Neuronal stem cell (in vitro differentiated cells): Measurements from ENCODE around the gene MTRFR.

Source experiments
- DNase-seq: peaks from one replicate; pipeline ENCODE4 v3.0.0-alpha.2; 2013; ENCODE audit warnings: low spot score
- H2AFZ ChIP-seq: one replicate; pipeline ENCODE4 v1.6.1; 2013; ENCODE audit warnings: mild to moderate bottlenecking, low read length, inconsistent platforms
- H2AK5ac ChIP-seq: 2 replicates; pipeline ENCODE4 v1.6.1; 2013; ENCODE audit warnings: low read depth, mild to moderate bottlenecking, inconsistent platforms, low read length, moderate library complexity, mixed read lengths
- H2BK120ac ChIP-seq: 2 replicates; pipeline ENCODE4 v1.6.1; 2013; ENCODE audit warnings: low read depth, mild to moderate bottlenecking, inconsistent platforms, low read length, moderate library complexity, mixed read lengths
- H2BK12ac ChIP-seq: one replicate; pipeline ENCODE4 v1.6.1; 2013; ENCODE audit warnings: low read length, inconsistent platforms
- H2BK15ac ChIP-seq: 2 replicates; pipeline ENCODE4 v1.6.1; 2013; ENCODE audit warnings: mild to moderate bottlenecking, low read length, inconsistent platforms, mixed read lengths
- H2BK5ac ChIP-seq: one replicate; pipeline ENCODE4 v1.6.1; 2013; ENCODE audit warnings: inconsistent platforms, mild to moderate bottlenecking, low read length, moderate library complexity
- H3K14ac ChIP-seq: one replicate; pipeline ENCODE4 v1.6.1; 2013; ENCODE audit warnings: low read length, inconsistent platforms
- H3K18ac ChIP-seq: 2 replicates; pipeline ENCODE4 v1.6.1; 2013; ENCODE audit warnings: low read length, inconsistent platforms
- H3K23ac ChIP-seq: 2 replicates; pipeline ENCODE4 v1.6.1; 2013; ENCODE audit warnings: low read depth, mild to moderate bottlenecking, mixed read lengths, low read length, inconsistent platforms; ENCODE audit not compliant: poor library complexity
- H3K27ac ChIP-seq: replicated peaks from 3 replicates; pipeline ENCODE4 v1.5.1; 2013; ENCODE audit warnings: low read length, inconsistent platforms
- H3K27me3 ChIP-seq, 3 experiments: 2 replicates each; pipeline ENCODE4 v1.6.1; 2013; ENCODE audit warnings: low read length in 3 of 3, mild to moderate bottlenecking in 2 of 3, inconsistent platforms in 1 of 3, low read depth in 1 of 3, mixed read lengths in 1 of 3, moderate library complexity in 1 of 3; ENCODE audit not compliant: control insufficient read depth in 3 of 3, insufficient read depth in 3 of 3
- H3K36me3 ChIP-seq, 2 donors: replicated peaks in 1 of 2; 2 replicates each; pipeline ENCODE4 v1.6.1; 2013; ENCODE audit warnings: low read length in 2 of 2; ENCODE audit not compliant: control insufficient read depth in 2 of 2, insufficient read depth in 2 of 2
- H3K4ac ChIP-seq: 2 replicates; pipeline ENCODE4 v1.6.1; 2013; ENCODE audit warnings: inconsistent platforms, mild to moderate bottlenecking, low read length, moderate library complexity
- H3K4me1 ChIP-seq, 2 donors: 1 replicate in 1 of 2; 2 replicates in 1 of 2; pipeline ENCODE4 v1.6.1; 2013; ENCODE audit warnings: low read length in 2 of 2, low read depth in 1 of 2; ENCODE audit not compliant: control insufficient read depth in 2 of 2, insufficient read depth in 1 of 2
- H3K4me2 ChIP-seq: one replicate; pipeline ENCODE4 v1.6.1; 2013; ENCODE audit warnings: mild to moderate bottlenecking, low read length, inconsistent platforms; ENCODE audit not compliant: insufficient read depth, poor library complexity, severe bottlenecking
- H3K4me3 ChIP-seq, 2 donors: 2 replicates each; pipeline ENCODE4 v1.5.1; 2013; ENCODE audit warnings: low read length in 2 of 2, mild to moderate bottlenecking in 2 of 2, inconsistent platforms in 1 of 2, moderate library complexity in 1 of 2
- H3K79me1 ChIP-seq: one replicate; pipeline ENCODE4 v1.6.1; 2013; ENCODE audit warnings: low read depth, mild to moderate bottlenecking, inconsistent platforms, low read length, moderate library complexity
- H3K9ac ChIP-seq: one replicate; pipeline ENCODE4 v1.6.1; 2013; ENCODE audit warnings: mild to moderate bottlenecking, low read depth, low read length, inconsistent platforms; ENCODE audit not compliant: poor library complexity
- H3K9me3 ChIP-seq, 2 donors: replicated peaks in 1 of 2; 2 replicates each; pipeline versions ENCODE3 to v1.6.1; 2013; ENCODE audit warnings: low read length in 2 of 2, mild to moderate bottlenecking in 2 of 2, inconsistent platforms in 1 of 2, low read depth in 1 of 2, mixed read lengths in 1 of 2, moderate library complexity in 1 of 2; ENCODE audit not compliant: control insufficient read depth in 2 of 2, insufficient read depth in 1 of 2
- H4K8ac ChIP-seq: one replicate; pipeline ENCODE4 v1.6.1; 2013; ENCODE audit warnings: low read depth, mild to moderate bottlenecking, inconsistent platforms, low read length, moderate library complexity
- H4K91ac ChIP-seq: one replicate; pipeline ENCODE4 v1.6.1; 2013; ENCODE audit warnings: low read length, low read depth, mild to moderate bottlenecking, inconsistent platforms; ENCODE audit not compliant: poor library complexity
- WGBS, 2 donors: extraction: QIAGEN DNeasy Blood & Tissue Kit; methylation state at CpG; one replicate each; pipeline ENCODE4 v1.1.7; 2013; ENCODE audit warnings: missing lambda C conversion rate in 2 of 2, mixed read lengths in 1 of 2; ENCODE audit not compliant: insufficient read length in 2 of 2, insufficient replicate concordance in 1 of 2; ENCODE audit errors: extremely low coverage in 2 of 2; 5-methylcytosine and 5-hydroxymethylcytosine counted together

MTRFR gene

DNA sequence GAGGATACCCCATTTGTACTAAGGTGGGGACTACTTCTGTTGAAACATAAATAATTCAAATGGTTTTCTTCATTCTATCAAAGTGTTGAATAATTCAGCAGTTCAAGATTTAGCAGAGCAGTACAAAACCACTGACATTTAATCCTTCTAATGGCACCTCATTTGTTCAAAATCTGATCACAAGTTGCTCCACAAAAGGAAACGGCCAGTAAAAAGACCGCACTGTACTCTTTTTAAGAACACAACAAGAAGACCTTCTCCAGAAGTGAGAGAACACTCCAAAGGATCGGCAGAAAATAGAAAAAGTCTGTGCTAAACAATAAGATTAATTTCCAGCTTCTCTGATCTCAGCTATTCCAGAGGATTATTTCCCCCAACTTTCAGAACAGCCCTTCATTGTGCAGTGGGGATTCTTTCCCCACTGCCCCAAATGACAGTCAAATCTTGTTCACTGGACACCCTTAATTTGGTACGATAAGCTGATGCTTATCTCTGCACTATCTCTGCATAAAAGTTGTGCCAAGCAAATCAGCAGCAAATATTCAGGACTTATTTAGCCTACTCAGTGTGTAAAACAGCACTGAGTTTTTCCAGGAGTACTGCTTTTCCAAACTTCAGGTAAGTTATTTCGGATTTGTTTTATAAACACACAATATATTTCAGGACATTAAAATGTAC, 5.5 kb upstream of the MTRFR start:
- WGBS, 2 donors: no CpG with 5 or more reads among the region's 5 CpGs

DNA sequence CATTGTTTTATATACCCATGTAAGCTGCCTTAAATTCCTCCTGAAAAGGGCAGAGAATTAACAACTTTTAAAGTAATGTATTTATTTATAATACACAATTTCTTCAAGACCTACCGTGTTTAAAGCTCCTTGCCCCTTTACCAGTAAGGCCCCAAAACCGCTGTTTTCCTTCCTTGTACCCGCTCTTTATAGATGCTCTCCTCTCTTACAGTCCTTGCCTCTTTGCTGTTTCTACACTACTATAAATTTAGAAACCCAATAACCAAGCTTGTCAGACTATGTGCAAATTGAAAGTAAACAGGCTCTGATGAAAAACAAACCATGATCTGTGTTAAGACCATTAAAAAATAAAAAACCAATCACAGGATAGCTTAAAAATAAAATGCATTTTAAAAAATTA, 4.2 kb upstream of the MTRFR start:
- Histone ChIP-seq H2BK12ac (no peak overlapping the region), H3K18ac (no peak overlapping the region), H4K8ac (no peak overlapping the region), H3K27ac (no peak overlapping the region), H2BK5ac (no peak overlapping the region), H2BK120ac (no peak overlapping the region), H3K14ac (no peak overlapping the region), H3K9me3 (no peaks in the 10 kb centered on the region), H2BK15ac (no peak overlapping the region), H3K9ac (no peak overlapping the region), H2AK5ac (no peak overlapping the region), H2AFZ (no peak overlapping the region), H3K27me3 (no peaks in the 10 kb centered on the region), H3K4me1 (peaks cover 6 to 8% of the 10 kb centered on the region in 2 donors), H3K79me1 (peaks cover 6% of the 10 kb centered on the region), H3K4me2 (no peak overlapping the region), H3K4me3 (no peak overlapping the region), H4K91ac (no peak overlapping the region), H3K4ac (no peak overlapping the region), H3K36me3 (peaks cover 6 to 66% of the 10 kb centered on the region in 2 donors), H3K23ac (no peak overlapping the region)
- no peak for DNase-seq
- WGBS, 2 donors: no CpG with 5 or more reads among the region's 3 CpGs

More for the DNA sequence above, 5.5 kb upstream of the MTRFR start:
- H4K91ac ChIP-seq: no peak overlapping the region
- H3K9me3 ChIP-seq: no peaks in the 10 kb centered on the region
- no peak overlapping the region for H2BK120ac ChIP-seq
- peaks cover 6% of the 10 kb centered on the region for H3K79me1 ChIP-seq
- DNase-seq: no peak
- no peak overlapping the region for H3K27ac ChIP-seq
- no peak overlapping the region for H2AK5ac ChIP-seq
- peaks cover 12 to 76% of the 10 kb centered on the region in 2 donors for H3K36me3 ChIP-seq
- H2BK5ac ChIP-seq: no peak overlapping the region
- no peak overlapping the region for H3K4me3 ChIP-seq
- no peak overlapping the region for H3K4me2 ChIP-seq
- no peak overlapping the region for H3K18ac ChIP-seq
- H3K14ac ChIP-seq: no peak overlapping the region
- H3K4ac ChIP-seq: no peak overlapping the region
- no peak overlapping the region for H3K9ac ChIP-seq
- no peaks in the 10 kb centered on the region for H3K27me3 ChIP-seq
- no peak overlapping the region for H2BK12ac ChIP-seq
- H3K4me1 ChIP-seq: peaks cover 4 to 5% of the 10 kb centered on the region in 2 donors
- no peak overlapping the region for H3K23ac ChIP-seq
- no peak overlapping the region for H2AFZ ChIP-seq
- no peak overlapping the region for H2BK15ac ChIP-seq
- H4K8ac ChIP-seq: no peak overlapping the region

DNA sequence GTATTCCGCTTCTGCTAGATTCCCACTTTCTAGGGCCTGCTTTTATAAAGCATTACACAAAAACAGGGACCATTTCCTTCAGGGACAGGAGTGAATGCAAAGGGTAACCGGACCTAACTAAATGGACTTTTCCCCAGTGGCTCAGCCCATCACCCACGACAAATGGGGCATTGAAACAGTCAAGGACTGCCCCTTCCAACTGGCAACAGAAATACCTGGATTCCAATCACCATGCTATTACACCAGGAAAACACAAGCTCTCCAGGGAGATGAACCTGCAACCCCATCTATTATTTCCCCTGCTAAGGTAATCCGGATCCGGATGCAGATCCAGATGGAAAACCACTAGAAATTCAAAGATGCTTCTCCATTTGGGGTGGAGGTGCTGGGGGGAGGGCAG, 1.3 kb upstream of the MTRFR start:
- Histone ChIP-seq H4K8ac (no peak overlapping the region), H3K27me3 (no peaks in the 10 kb centered on the region), H2BK12ac (no peak overlapping the region), H3K36me3 (peaks cover 9 to 57% of the 10 kb centered on the region in 2 donors), H3K4me2 (peak overlapping the region; percentile 72), H3K4ac (no peak overlapping the region), H2AFZ (peak overlapping the region; percentile 92), H3K23ac (no peak overlapping the region), H3K27ac (no peak overlapping the region), H3K4me1 (peaks cover 7 to 10% of the 10 kb centered on the region in 2 donors), H2BK5ac (no peak overlapping the region), H2BK120ac (no peak overlapping the region), H3K9me3 (no peaks in the 10 kb centered on the region), H3K18ac (no peak overlapping the region), H3K4me3 (peak overlapping the region; percentile 91 to 96), H3K9ac (peak overlapping the region; percentile 57), H3K79me1 (peaks cover 8% of the 10 kb centered on the region), H2AK5ac (no peak overlapping the region), H3K14ac (no peak overlapping the region), H4K91ac (no peak overlapping the region), H2BK15ac (no peak overlapping the region)
- no CpG with 5 or more reads among the region's 5 CpGs for WGBS, 2 donors
- DNase-seq: no peak

DNA sequence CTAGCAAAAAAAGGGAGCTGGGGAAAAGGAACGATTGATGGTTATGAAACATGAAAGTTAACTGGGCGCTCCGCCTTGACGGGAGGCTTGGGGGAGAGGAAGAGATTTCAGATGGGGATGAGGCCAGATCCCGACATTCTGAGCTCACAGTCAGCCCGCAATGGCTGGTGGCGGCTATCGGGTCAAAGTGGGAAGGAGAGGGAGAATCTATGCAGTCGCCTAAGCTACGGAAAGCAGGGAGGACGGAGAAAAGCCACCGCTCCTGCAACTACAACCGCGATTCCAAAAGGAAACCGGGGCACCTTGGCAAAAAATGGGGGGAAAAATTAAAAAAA, 797 bp upstream of the MTRFR start:
- Histone ChIP-seq H3K4me2 (peak overlapping the region; percentile 72), H3K14ac (peak overlapping the region; percentile 21), H3K4me1 (peaks cover 7 to 10% of the 10 kb centered on the region in 2 donors), H2BK12ac (no peak overlapping the region), H3K9me3 (no peaks in the 10 kb centered on the region), H3K27me3 (no peaks in the 10 kb centered on the region), H4K91ac (no peak overlapping the region), H3K23ac (peak overlapping the region; percentile 100), H3K36me3 (peaks cover 9 to 52% of the 10 kb centered on the region in 2 donors), H3K18ac (peak overlapping the region; percentile 98), H2BK15ac (no peak overlapping the region), H2AK5ac (no peak overlapping the region), H2BK120ac (no peak overlapping the region), H3K4ac (no peak overlapping the region), H3K9ac (no peak overlapping the region), H2BK5ac (peak overlapping the region; percentile 87), H4K8ac (no peak overlapping the region), H3K79me1 (peaks cover 8% of the 10 kb centered on the region), H3K4me3 (peak overlapping the region; percentile 91 to 96), H3K27ac (peak overlapping the region; percentile 91), H2AFZ (peak overlapping the region; percentile 92)
- no CpG with 5 or more reads among the region's 15 CpGs for WGBS, 2 donors
- no peak for DNase-seq
